HCT116 (cell line): Measurements from ENCODE around the gene LHPP. TPM values are rescaled to one million over a fixed set of nuclear protein-coding genes. Genes with fewer than 3 reads are reported as not detected.

Source experiments
- ATAC-seq: fragments of 200-7000 bp; cut with Tn5 transposase; 2 replicates; pipeline ENCODE4 v1.9.1; 2020; ENCODE audit warnings: mild to moderate bottlenecking, moderate library complexity
- BruUV-seq: library from RNA; stranded (reverse); fragments of 400-500 nt; replicated peaks from 2 replicates; lab custom pipeline; 2021; lab: Mats Ljungman, UMichigan
- CTCF ChIA-PET: fragments of 300-600 bp; sonication (Branson Sonifier 250); formaldehyde crosslinking; loops from one replicate; lab custom pipeline; 2021; ENCODE audit warnings: antibody characterized with exemption; lab: Charles Lee
- POLR2A ChIA-PET: fragments of 300-600, 350-600 bp; sonication (Branson Sonifier 250); formaldehyde crosslinking; loops from one replicate; lab custom pipeline; 2021; ENCODE audit warnings: antibody characterized with exemption; lab: Charles Lee
- RAD21 ChIA-PET, 2 experiments: fragments of 300-600 bp; sonication (Branson Sonifier 250); formaldehyde crosslinking; loops; one replicate each; lab custom pipeline; 2023; ENCODE audit warnings: low total read pairs in 2 of 2; ENCODE audit not compliant: uncharacterized antibody in 2 of 2, unreplicated experiment in 2 of 2, low non-redundant PET in 1 of 2; lab: Charles Lee
- DNase-seq: peaks from one replicate; pipeline ENCODE4 v3.0.0-alpha.2; 2010; ENCODE audit warnings: low read depth, low spot score
- H2AFZ ChIP-seq: fragments of 200-600 bp; shearing (Covaris generic), sonication (generic); 2 replicates; pipeline ENCODE4 v1.6.1; 2017; ENCODE audit warnings: low read depth, mixed run types, mixed read lengths, antibody characterized with exemption, low read length; ENCODE audit not compliant: poor library complexity, severe bottlenecking
- H3K27ac ChIP-seq: 2 replicates; pipeline ENCODE4 v1.5.1; 2012; ENCODE audit warnings: low read depth, low read length
- H3K27me3 ChIP-seq: fragments of 200-600 bp; sonication (generic); 2 replicates; pipeline ENCODE4 v1.6.1; 2016; ENCODE audit warnings: mixed run types, low read length, mixed read lengths; ENCODE audit not compliant: insufficient read depth
- H3K36me3 ChIP-seq, 2 experiments: fragments of 200-500 bp in 1 of 2; fragments of 200-600 bp in 1 of 2; sonication (Bioruptor generic) in 1 of 2; sonication (generic) in 1 of 2; 2 replicates each; pipeline versions ENCODE4 v1.5.1 to v1.6.1; 2014 to 2016; ENCODE audit warnings: low read length in 2 of 2, inconsistent platforms in 1 of 2, mixed read lengths in 1 of 2, mixed run types in 1 of 2; ENCODE audit not compliant: insufficient read depth in 2 of 2, control insufficient read depth in 1 of 2
- H3K4me1 ChIP-seq, 2 experiments: fragments of 200-600 bp in 1 of 2; sonication (generic) in 1 of 2; 2 replicates each; pipeline versions ENCODE4 v1.5.1 to v1.6.1; 2012 to 2017; ENCODE audit warnings: low read length in 2 of 2, inconsistent platforms in 1 of 2, mild to moderate bottlenecking in 1 of 2, mixed read lengths in 1 of 2, mixed run types in 1 of 2, moderate library complexity in 1 of 2; ENCODE audit not compliant: insufficient read depth in 2 of 2, control insufficient read depth in 1 of 2
- H3K4me2 ChIP-seq: fragments of 200-600 bp; sonication (generic); 2 replicates; pipeline ENCODE4 v1.6.1; 2017; ENCODE audit warnings: mixed run types, low read length, mixed read lengths
- H3K4me3 ChIP-seq, 2 experiments: fragments of 200-600 bp in 1 of 2; sonication (generic) in 1 of 2; replicated peaks in 1 of 2; 2 replicates each; pipeline ENCODE4 v1.5.1; 2011 to 2016; ENCODE audit warnings: low read length in 2 of 2, control low read depth in 1 of 2, low read depth in 1 of 2, mild to moderate bottlenecking in 1 of 2, mixed read lengths in 1 of 2, mixed run types in 1 of 2
- H3K79me2 ChIP-seq: fragments of 200-600 bp; sonication (generic); 2 replicates; pipeline ENCODE4 v1.6.1; 2017; ENCODE audit warnings: mild to moderate bottlenecking, mixed run types, low read length, moderate library complexity, mixed read lengths; ENCODE audit not compliant: insufficient read depth
- H3K9ac ChIP-seq: fragments of 200-600 bp; sonication (generic); 2 replicates; pipeline ENCODE4 v1.6.1; 2016; ENCODE audit warnings: low read length, mixed read lengths
- H3K9me2 ChIP-seq: fragments of 200-600 bp; sonication (generic), shearing (Covaris generic); 2 replicates; pipeline ENCODE4 v1.6.1; 2017; ENCODE audit warnings: mixed run types, mild to moderate bottlenecking, moderate library complexity; ENCODE audit not compliant: insufficient read depth
- H3K9me3 ChIP-seq, 2 experiments: fragments of 200-500 bp in 1 of 2; fragments of 200-600 bp in 1 of 2; sonication (Bioruptor generic) in 1 of 2; sonication (generic) in 1 of 2; 2 replicates each; pipeline ENCODE4 v1.6.1; 2014 to 2017; ENCODE audit warnings: low read length in 2 of 2, mixed read lengths in 2 of 2, inconsistent platforms in 1 of 2, low read depth in 1 of 2, mild to moderate bottlenecking in 1 of 2, mixed run types in 1 of 2, moderate library complexity in 1 of 2; ENCODE audit not compliant: control insufficient read depth in 1 of 2, insufficient read depth in 1 of 2
- H4K20me1 ChIP-seq: fragments of 200-600 bp; sonication (generic), shearing (Covaris generic); 2 replicates; pipeline ENCODE4 v1.6.1; 2017; ENCODE audit warnings: mixed run types, mild to moderate bottlenecking, moderate library complexity; ENCODE audit not compliant: insufficient read depth
- CBX3 ChIP-seq: IDR thresholded peaks from 2 replicates; pipeline ENCODE4 v1.6.1; 2012; ENCODE audit warnings: low read depth
- EZH2 ChIP-seq: fragments of 200-600 bp; sonication (generic); IDR thresholded peaks from 2 replicates; pipeline ENCODE4 v1.6.1; 2017; ENCODE audit warnings: antibody characterized with exemption, mixed run types
- JUND ChIP-seq: IDR thresholded peaks from 2 replicates; pipeline ENCODE4 v1.6.1; 2012
- POLR2A ChIP-seq: IDR thresholded peaks from 2 replicates; pipeline ENCODE4 v1.7.0; 2011; ENCODE audit warnings: borderline replicate concordance; ENCODE audit not compliant: insufficient read depth, insufficient read length; ENCODE audit errors: extremely low read depth
- RAD21 ChIP-seq: IDR thresholded peaks from 2 replicates; pipeline ENCODE4 v1.6.1; 2012; ENCODE audit warnings: low read depth, mild to moderate bottlenecking
- SIN3A ChIP-seq: IDR thresholded peaks from 2 replicates; pipeline ENCODE4 v1.6.1; 2012; ENCODE audit warnings: low read depth
- YY1 ChIP-seq: IDR thresholded peaks from 2 replicates; pipeline ENCODE4 v1.6.1; 2011; ENCODE audit warnings: low read length, low read depth, moderate library complexity, mild to moderate bottlenecking; ENCODE audit not compliant: insufficient replicate concordance; ENCODE audit errors: extremely low read depth
- intact Hi-C: fragments of 100-400 bp; cut with micrococcal nuclease; formaldehyde crosslinking; loops from 2 replicates; pipeline ENCODE4 v1.10.0; 2022
- total RNA-seq: library from RNA; stranded (reverse); gene quantifications from one replicate; pipeline ENCODE4 v1.2.1, GENCODE V29; 2021; ENCODE audit not compliant: unreplicated experiment
- TF ChIP-seq, protein P1 (sequence below): IDR thresholded peaks from 2 replicates; pipeline ENCODE4 v1.6.1; 2012
- TF ChIP-seq, protein P2 (sequence below): IDR thresholded peaks from 2 replicates; pipeline ENCODE4 v1.6.1; 2011; ENCODE audit warnings: mild to moderate bottlenecking, low read length, moderate library complexity; ENCODE audit not compliant: insufficient replicate concordance; ENCODE audit errors: extremely low read depth
- TF ChIP-seq, protein P3 (sequence below), 3 experiments: fragments of 200-600 bp in 1 of 3; sonication (generic) in 1 of 3; IDR thresholded peaks in 2 of 3; conservative IDR thresholded peaks in 1 of 3; 2 replicates each; pipeline ENCODE4 v1.5.1; 2012 to 2017; ENCODE audit warnings: low read depth in 2 of 3, low read length in 2 of 3, antibody characterized with exemption in 1 of 3, borderline replicate concordance in 1 of 3, control low read depth in 1 of 3, mild to moderate bottlenecking in 1 of 3, mixed read lengths in 1 of 3, mixed run types in 1 of 3, moderate library complexity in 1 of 3; ENCODE audit not compliant: insufficient read depth in 1 of 3

Gene LHPP
- total RNA-seq, 1 experiment from 2014 or later: 45.8 TPM

DNA sequence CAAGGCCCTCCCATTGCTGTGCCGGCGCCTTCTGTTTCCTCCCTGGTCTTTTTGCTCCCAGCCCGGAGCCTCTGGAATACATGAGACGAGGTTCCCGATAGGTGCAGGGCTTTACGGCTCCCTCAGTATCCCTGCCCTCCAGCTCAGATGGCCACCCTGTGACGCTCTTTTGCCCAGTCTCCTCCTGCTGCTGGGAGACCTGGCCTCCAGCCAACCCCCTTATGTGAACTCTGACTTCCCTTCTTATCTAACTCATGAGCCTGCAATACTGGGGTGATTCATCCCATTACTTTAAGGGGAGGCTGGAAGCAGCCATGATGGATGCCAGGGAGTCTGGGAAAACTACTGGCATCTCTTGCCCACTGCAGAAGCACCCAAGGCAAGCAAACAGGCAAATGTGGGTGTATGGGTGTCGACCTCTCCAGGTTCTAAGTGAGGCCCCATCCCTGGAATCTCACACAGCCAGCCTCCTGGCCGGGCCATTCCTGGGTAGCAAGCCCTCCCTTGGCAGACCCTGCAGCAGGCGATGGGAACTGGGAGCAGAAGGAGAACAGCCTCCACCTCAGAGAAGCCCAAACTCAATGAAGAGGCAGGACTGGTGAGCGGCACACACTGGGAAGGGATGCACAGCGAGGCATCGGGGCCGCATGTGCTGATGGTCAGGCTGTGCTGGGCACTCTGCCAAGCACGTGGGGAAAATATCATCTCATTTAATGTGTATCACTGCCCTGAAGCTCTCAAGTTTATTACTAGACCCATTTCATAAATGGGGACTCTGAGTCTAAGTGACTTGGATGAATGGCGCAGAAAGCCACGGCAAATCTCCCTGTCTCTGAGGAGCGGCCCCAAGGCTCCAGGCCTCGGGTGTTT, 185.1 kb downstream of the LHPP start:
- Histone ChIP-seq H3K27me3 (no peaks in the 10 kb centered on the region), H4K20me1 (no peaks in the 10 kb centered on the region), H3K4me1 (peaks cover 6 to 20% of the 10 kb centered on the region in 2 experiments; a peak in 3 of 4 replicates), H2AFZ (no peak overlapping the region), H3K79me2 (no peaks in the 10 kb centered on the region), H3K36me3 (no peaks in the 10 kb centered on the region), H3K9me2 (no peaks in the 10 kb centered on the region), H3K4me2 (no peak overlapping the region), H3K9me3 (no peaks in the 10 kb centered on the region), H3K4me3 (no peak overlapping the region), H3K9ac (no peak overlapping the region), H3K27ac (no peak overlapping the region)
- no peak for ATAC-seq
- RAD21 ChIA-PET: no interaction called here
- POLR2A ChIA-PET: no interaction called here
- CTCF ChIA-PET: interaction anchor here (1.3 kb wide), 1 partner anchor 99 kb away, joined by 4 read pairs; no protein-coding TSS in a partner anchor
- intact Hi-C loops: loop anchor here (5.0 kb wide), 1 partner anchor 96 kb away; the partner anchor contains the start of gene FAM53B
- no TSS peak for BruUV-seq
- TF ChIP-seq POLR2A (no peak), RAD21 (no peak), SIN3A (no peak)
- no peak for DNase-seq

DNA sequence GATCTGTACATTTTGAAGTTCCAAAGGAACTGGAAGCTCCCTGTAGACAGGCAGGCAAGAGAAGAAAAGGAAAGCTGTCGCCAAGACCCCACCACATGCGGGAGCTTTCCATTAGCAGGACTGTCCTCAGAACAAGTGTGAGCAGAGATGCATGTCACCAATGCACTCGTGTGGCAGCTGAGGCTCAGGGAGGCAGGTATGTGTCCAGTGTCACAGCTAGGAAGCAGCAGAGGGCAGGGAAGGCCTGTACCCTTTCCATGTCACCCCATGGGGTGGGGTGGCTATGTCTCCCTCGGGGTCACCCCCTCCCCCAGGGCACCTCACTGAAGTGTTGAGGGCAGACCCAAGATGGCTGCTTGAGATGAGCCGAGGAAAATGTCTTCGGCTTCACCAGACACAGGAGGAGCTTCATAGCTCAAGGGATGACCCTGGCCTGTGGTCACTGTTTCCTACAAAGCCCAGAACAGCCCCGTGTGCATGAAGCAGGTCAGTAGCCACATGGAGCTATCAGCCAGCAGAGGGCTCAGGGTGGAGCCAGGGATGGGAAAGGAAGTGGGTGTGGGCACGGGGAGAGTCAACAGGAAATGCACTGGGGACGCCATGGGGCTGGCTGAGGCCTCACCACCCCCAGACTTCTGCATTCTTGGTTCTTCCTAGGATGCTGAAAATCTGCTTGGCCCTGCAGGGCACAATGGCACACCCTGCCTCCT, 186.0 kb downstream of the LHPP start:
- Histone ChIP-seq H3K79me2 (no peaks in the 10 kb centered on the region; the same call in 1 of the 2 replicates), H3K4me1 (peaks cover 6 to 20% of the 10 kb centered on the region in 2 experiments; a peak in 3 of 4 replicates)
- ChIA-PET RAD21 (no interaction called here), CTCF (interaction anchor here (1.0 to 1.3 kb wide), 2 partner anchors 94 to 98 kb away, joined by 4 to 5 read pairs; no protein-coding TSS in a partner anchor)
- peak; percentile 15 for DNase-seq
- TF ChIP-seq, protein P1, sequence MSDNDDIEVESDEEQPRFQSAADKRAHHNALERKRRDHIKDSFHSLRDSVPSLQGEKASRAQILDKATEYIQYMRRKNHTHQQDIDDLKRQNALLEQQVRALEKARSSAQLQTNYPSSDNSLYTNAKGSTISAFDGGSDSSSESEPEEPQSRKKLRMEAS: no peak
- TF ChIP-seq CBX3 (no peak), YY1 (no peak), EZH2 (no peak), JUND (no peak)
- TF ChIP-seq, protein P2, sequence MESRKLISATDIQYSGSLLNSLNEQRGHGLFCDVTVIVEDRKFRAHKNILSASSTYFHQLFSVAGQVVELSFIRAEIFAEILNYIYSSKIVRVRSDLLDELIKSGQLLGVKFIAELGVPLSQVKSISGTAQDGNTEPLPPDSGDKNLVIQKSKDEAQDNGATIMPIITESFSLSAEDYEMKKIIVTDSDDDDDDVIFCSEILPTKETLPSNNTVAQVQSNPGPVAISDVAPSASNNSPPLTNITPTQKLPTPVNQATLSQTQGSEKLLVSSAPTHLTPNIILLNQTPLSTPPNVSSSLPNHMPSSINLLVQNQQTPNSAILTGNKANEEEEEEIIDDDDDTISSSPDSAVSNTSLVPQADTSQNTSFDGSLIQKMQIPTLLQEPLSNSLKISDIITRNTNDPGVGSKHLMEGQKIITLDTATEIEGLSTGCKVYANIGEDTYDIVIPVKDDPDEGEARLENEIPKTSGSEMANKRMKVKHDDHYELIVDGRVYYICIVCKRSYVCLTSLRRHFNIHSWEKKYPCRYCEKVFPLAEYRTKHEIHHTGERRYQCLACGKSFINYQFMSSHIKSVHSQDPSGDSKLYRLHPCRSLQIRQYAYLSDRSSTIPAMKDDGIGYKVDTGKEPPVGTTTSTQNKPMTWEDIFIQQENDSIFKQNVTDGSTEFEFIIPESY: no peak
- TF ChIP-seq, protein P3, sequence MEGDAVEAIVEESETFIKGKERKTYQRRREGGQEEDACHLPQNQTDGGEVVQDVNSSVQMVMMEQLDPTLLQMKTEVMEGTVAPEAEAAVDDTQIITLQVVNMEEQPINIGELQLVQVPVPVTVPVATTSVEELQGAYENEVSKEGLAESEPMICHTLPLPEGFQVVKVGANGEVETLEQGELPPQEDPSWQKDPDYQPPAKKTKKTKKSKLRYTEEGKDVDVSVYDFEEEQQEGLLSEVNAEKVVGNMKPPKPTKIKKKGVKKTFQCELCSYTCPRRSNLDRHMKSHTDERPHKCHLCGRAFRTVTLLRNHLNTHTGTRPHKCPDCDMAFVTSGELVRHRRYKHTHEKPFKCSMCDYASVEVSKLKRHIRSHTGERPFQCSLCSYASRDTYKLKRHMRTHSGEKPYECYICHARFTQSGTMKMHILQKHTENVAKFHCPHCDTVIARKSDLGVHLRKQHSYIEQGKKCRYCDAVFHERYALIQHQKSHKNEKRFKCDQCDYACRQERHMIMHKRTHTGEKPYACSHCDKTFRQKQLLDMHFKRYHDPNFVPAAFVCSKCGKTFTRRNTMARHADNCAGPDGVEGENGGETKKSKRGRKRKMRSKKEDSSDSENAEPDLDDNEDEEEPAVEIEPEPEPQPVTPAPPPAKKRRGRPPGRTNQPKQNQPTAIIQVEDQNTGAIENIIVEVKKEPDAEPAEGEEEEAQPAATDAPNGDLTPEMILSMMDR (IDR thresholded peaks at IDR 0.05 in 2 of 3, conservative IDR thresholded peaks at IDR 0.05 in 1 of 3; ENCODE audit: borderline replicate concordance in 1 of 3, insufficient read depth in 1 of 3, low read depth in 2 of 3, low read length in 2 of 3): peak in 2 of 3 experiments; percentile 23 to 40; a peak in 1 of 6 replicates
- TF ChIP-seq, all 23 proteins: peak for 1
- H3K4me2 ChIP-seq: peak overlapping the region; percentile 49
- POLR2A ChIA-PET: no interaction called here
- H3K4me3 ChIP-seq: no peak overlapping the region; a peak in 1 of 4 replicates
- no peak overlapping the region for H3K9ac ChIP-seq
- H3K9me3 ChIP-seq: no peaks in the 10 kb centered on the region
- H3K9me2 ChIP-seq: no peaks in the 10 kb centered on the region
- H3K27me3 ChIP-seq: no peaks in the 10 kb centered on the region
- H2AFZ ChIP-seq: no peak overlapping the region
- H3K27ac ChIP-seq: peak overlapping the region; percentile 2; the same call in 1 of the 2 replicates
- H3K36me3 ChIP-seq: no peaks in the 10 kb centered on the region
- H4K20me1 ChIP-seq: no peaks in the 10 kb centered on the region
- peak; percentile 88 for ATAC-seq
- intact Hi-C loops: loop anchor here (5.0 kb wide), 1 partner anchor 95 kb away; the partner anchor contains the start of gene FAM53B
- BruUV-seq: no TSS peak
